ENCODE measurements around the gene USP17L21. TPM values are rescaled to one million over a fixed set of nuclear protein-coding genes. Genes with fewer than 3 reads are reported as not detected.
"Not testable (repeated sequence)": the region's sequence is repeated elsewhere in the genome, so short reads cannot be mapped to it uniquely, and the experiment has no call there.

USP17L21 gene
- not detected for total RNA-seq

GRCh38 chr4:9262572-9262971 is at the start of gene USP17L21:
USP17L21 (plus strand) TSS chr4:9262872; CDS start chr4:9262872, 0 bp downstream.
- H3K27ac Mint-ChIP-seq; ATAC-seq (replicated peaks); H3K27me3 Mint-ChIP-seq; H3K9me3 Mint-ChIP-seq; H3K4me3 Mint-ChIP-seq; H3K36me3 Mint-ChIP-seq (ENCODE audit: low read depth); H3K4me1 Mint-ChIP-seq: not testable (repeated sequence)

- H3K27ac Mint-ChIP-seq; H3K4me1 Mint-ChIP-seq; H3K36me3 Mint-ChIP-seq (ENCODE audit: low read depth); H3K4me3 Mint-ChIP-seq; H3K27me3 Mint-ChIP-seq; ATAC-seq (replicated peaks); H3K9me3 Mint-ChIP-seq: not testable (repeated sequence)
These were observed 48.0 kb upstream of the USP17L21 start for GRCh38 chr4:9214701-9215100.

- H3K36me3 Mint-ChIP-seq (ENCODE audit: low read depth); H3K4me3 Mint-ChIP-seq; H3K27ac Mint-ChIP-seq; ATAC-seq (replicated peaks); H3K4me1 Mint-ChIP-seq; H3K9me3 Mint-ChIP-seq; H3K27me3 Mint-ChIP-seq: not testable (repeated sequence)
These were observed 47.6 kb upstream of the USP17L21 start, which contains the start of gene USP17L11 for GRCh38 chr4:9215105-9215504. USP17L11 (plus strand) TSS chr4:9215405; CDS start chr4:9215405, 0 bp downstream.

- H3K4me1 Mint-ChIP-seq; ATAC-seq (replicated peaks); H3K36me3 Mint-ChIP-seq (ENCODE audit: low read depth); H3K27ac Mint-ChIP-seq; H3K9me3 Mint-ChIP-seq; H3K4me3 Mint-ChIP-seq; H3K27me3 Mint-ChIP-seq: not testable (repeated sequence)
These were observed 42.8 kb upstream of the USP17L21 start, which contains the start of gene USP17L12 for GRCh38 chr4:9219852-9220251. USP17L12 (plus strand) TSS chr4:9220152; CDS start chr4:9220152, 0 bp downstream.

GRCh38 chr4:9224596-9224995 is 38.1 kb upstream of the USP17L21 start, which contains the start of gene USP17L13:
USP17L13 (plus strand) TSS chr4:9224896; CDS start chr4:9224896, 0 bp downstream.
- not testable (repeated sequence) for H3K27ac Mint-ChIP-seq; H3K9me3 Mint-ChIP-seq; H3K4me1 Mint-ChIP-seq; H3K36me3 Mint-ChIP-seq (ENCODE audit: low read depth); ATAC-seq (replicated peaks); H3K27me3 Mint-ChIP-seq; H3K4me3 Mint-ChIP-seq

GRCh38 chr4:9230249-9230648 is 32.4 kb upstream of the USP17L21 start:
- not testable (repeated sequence) for H3K4me1 Mint-ChIP-seq; H3K36me3 Mint-ChIP-seq (ENCODE audit: low read depth); ATAC-seq (replicated peaks); H3K27me3 Mint-ChIP-seq; H3K9me3 Mint-ChIP-seq; H3K27ac Mint-ChIP-seq; H3K4me3 Mint-ChIP-seq

- not testable (repeated sequence) for H3K9me3 Mint-ChIP-seq; H3K27me3 Mint-ChIP-seq; ATAC-seq (replicated peaks); H3K27ac Mint-ChIP-seq; H3K36me3 Mint-ChIP-seq (ENCODE audit: low read depth); H3K4me3 Mint-ChIP-seq; H3K4me1 Mint-ChIP-seq
These were observed 28.6 kb upstream of the USP17L21 start, which contains the start of gene USP17L15 for GRCh38 chr4:9234085-9234484. USP17L15 (plus strand) TSS chr4:9234385; CDS start chr4:9234385, 0 bp downstream.

GRCh38 chr4:9238461-9238860 is 24.2 kb upstream of the USP17L21 start:
- not testable (repeated sequence) for H3K4me3 Mint-ChIP-seq; H3K9me3 Mint-ChIP-seq; H3K27me3 Mint-ChIP-seq; H3K36me3 Mint-ChIP-seq (ENCODE audit: low read depth); ATAC-seq (replicated peaks); H3K4me1 Mint-ChIP-seq; H3K27ac Mint-ChIP-seq

GRCh38 chr4:9243579-9243978 is 19.1 kb upstream of the USP17L21 start, which contains the start of gene USP17L17:
USP17L17 (plus strand) TSS chr4:9243879; CDS start chr4:9243879, 0 bp downstream.
- not testable (repeated sequence) for H3K4me3 Mint-ChIP-seq; H3K36me3 Mint-ChIP-seq (ENCODE audit: low read depth); H3K27me3 Mint-ChIP-seq; ATAC-seq (replicated peaks); H3K27ac Mint-ChIP-seq; H3K9me3 Mint-ChIP-seq; H3K4me1 Mint-ChIP-seq

- not testable (repeated sequence) for ATAC-seq (replicated peaks); H3K36me3 Mint-ChIP-seq (ENCODE audit: low read depth); H3K4me1 Mint-ChIP-seq; H3K9me3 Mint-ChIP-seq; H3K4me3 Mint-ChIP-seq; H3K27ac Mint-ChIP-seq; H3K27me3 Mint-ChIP-seq
These were observed 14.6 kb upstream of the USP17L21 start, which contains the start of gene USP17L18 for GRCh38 chr4:9247953-9248680. USP17L18 (plus strand) TSS chr4:9248630; CDS start chr4:9248630, 0 bp downstream.

- H3K27ac Mint-ChIP-seq; H3K27me3 Mint-ChIP-seq; H3K4me1 Mint-ChIP-seq; H3K9me3 Mint-ChIP-seq; H3K36me3 Mint-ChIP-seq (ENCODE audit: low read depth); ATAC-seq (replicated peaks); H3K4me3 Mint-ChIP-seq: not testable (repeated sequence)
These were observed 9.6 kb upstream of the USP17L21 start, which contains the start of gene USP17L19 for GRCh38 chr4:9253078-9253477. USP17L19 (plus strand) TSS chr4:9253378; CDS start chr4:9253378, 0 bp downstream.

GRCh38 chr4:9257824-9258223 is 4.8 kb upstream of the USP17L21 start, which contains the start of gene USP17L20:
USP17L20 (plus strand) TSS chr4:9258124; CDS start chr4:9258124, 0 bp downstream.
- ATAC-seq (replicated peaks); H3K27me3 Mint-ChIP-seq; H3K4me1 Mint-ChIP-seq; H3K9me3 Mint-ChIP-seq; H3K36me3 Mint-ChIP-seq (ENCODE audit: low read depth); H3K27ac Mint-ChIP-seq; H3K4me3 Mint-ChIP-seq: not testable (repeated sequence)

- H3K27me3 Mint-ChIP-seq; H3K36me3 Mint-ChIP-seq (ENCODE audit: low read depth); H3K27ac Mint-ChIP-seq; H3K4me1 Mint-ChIP-seq; H3K4me3 Mint-ChIP-seq; H3K9me3 Mint-ChIP-seq; ATAC-seq (replicated peaks): not testable (repeated sequence)
These were observed 4.6 kb downstream of the USP17L21 start, which contains the start of gene USP17L22 for GRCh38 chr4:9267319-9267718. USP17L22 (plus strand) TSS chr4:9267619; CDS start chr4:9267619, 0 bp downstream.

- H3K9me3 Mint-ChIP-seq; H3K4me3 Mint-ChIP-seq; H3K27ac Mint-ChIP-seq; H3K4me1 Mint-ChIP-seq; ATAC-seq (replicated peaks); H3K27me3 Mint-ChIP-seq; H3K36me3 Mint-ChIP-seq (ENCODE audit: low read depth): not testable (repeated sequence)
These were observed 9.0 kb downstream of the USP17L21 start for GRCh38 chr4:9271719-9272118.
